ENCODE results near the gene VWC2. TPM values are rescaled to one million over a fixed set of nuclear protein-coding genes. Genes with fewer than 3 reads are reported as not detected.

VWC2 gene
- polyA plus RNA-seq, 1 donor from 2014 or later: not detected

DNA sequence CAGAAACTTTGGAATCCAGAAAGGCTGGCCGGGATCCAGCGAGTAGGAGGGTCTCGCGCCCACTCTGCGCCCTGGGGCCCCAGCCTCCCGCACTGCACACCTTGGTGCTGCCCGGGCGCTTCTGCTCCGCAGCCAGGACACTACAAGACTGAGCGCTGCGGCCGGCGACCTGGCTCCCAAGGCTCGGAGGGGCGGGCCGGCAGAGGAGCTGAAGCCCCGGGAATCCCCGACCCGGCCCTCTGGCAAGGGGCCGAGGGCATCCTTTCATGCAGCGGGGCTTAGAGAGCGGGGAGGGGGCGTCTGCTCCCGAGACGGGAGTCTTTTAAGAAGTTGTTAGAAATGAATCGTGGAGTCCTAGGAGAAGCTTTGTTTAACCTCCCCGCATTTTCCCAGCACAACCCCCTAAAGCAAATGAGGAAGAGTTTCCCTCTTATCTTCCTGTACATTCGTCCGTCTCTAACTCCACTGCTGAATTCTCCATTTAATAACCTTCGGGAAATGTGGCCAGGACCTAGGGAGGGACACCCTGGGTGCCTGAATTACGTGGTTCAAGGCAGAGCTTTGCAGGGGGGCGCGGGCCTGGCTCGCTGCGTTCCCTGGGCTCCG lies 1.1 kb downstream of the VWC2 start:
- Mint-ChIP-seq H3K9me3 (no peaks in the 10 kb centered on the region), H3K27me3 (peaks cover 46% of the 10 kb centered on the region)

DNA sequence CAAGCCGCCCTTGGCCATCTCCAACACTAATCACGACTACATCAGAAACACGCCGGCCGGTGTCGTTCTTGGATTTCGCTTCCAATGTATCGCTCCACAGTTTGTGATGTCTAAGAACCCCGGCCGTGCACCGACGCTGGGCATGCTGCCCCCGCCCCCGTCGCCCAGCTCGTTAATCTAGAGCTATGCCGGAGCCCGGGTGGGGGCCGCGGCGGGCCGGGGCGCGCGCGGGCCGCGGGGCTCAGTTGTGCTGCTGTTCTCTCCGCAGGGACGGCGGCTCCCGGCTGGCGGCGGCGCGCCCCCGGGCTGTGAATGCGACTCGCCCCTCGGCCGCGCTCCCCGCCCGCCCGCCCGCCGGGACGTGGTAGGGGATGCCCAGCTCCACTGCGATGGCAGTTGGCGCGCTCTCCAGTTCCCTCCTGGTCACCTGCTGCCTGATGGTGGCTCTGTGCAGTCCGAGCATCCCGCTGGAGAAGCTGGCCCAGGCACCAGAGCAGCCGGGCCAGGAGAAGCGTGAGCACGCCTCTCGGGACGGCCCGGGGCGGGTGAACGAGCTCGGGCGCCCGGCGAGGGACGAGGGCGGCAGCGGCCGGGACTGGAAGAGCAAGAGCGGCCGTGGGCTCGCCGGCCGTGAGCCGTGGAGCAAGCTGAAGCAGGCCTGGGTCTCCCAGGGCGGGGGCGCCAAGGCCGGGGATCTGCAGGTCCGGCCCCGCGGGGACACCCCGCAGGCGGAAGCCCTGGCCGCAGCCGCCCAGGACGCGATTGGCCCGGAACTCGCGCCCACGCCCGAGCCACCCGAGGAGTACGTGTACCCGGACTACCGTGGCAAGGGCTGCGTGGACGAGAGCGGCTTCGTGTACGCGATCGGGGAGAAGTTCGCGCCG lies 1.9 kb downstream of the VWC2 start:
- Mint-ChIP-seq H3K36me3 (no peaks in the 10 kb centered on the region), H3K4me1 (peaks cover 3 to 15% (median 11%) of the 10 kb centered on the region in 3 donors), H3K4me3 (peak overlapping the region in 1 of 4 donors; percentile 34), H3K27ac (no peak overlapping the region), H3K9me3 (no peaks in the 10 kb centered on the region), H3K27me3 (peaks cover 44% of the 10 kb centered on the region)

More for the DNA sequence above, 1.1 kb downstream of the VWC2 start:
- Mint-ChIP-seq H3K4me3 (peak overlapping the region in 1 of 4 donors; percentile 34), H3K4me1 (peaks cover 3 to 15% (median 11%) of the 10 kb centered on the region in 3 donors), H3K36me3 (no peaks in the 10 kb centered on the region), H3K27ac (no peak overlapping the region)

DNA sequence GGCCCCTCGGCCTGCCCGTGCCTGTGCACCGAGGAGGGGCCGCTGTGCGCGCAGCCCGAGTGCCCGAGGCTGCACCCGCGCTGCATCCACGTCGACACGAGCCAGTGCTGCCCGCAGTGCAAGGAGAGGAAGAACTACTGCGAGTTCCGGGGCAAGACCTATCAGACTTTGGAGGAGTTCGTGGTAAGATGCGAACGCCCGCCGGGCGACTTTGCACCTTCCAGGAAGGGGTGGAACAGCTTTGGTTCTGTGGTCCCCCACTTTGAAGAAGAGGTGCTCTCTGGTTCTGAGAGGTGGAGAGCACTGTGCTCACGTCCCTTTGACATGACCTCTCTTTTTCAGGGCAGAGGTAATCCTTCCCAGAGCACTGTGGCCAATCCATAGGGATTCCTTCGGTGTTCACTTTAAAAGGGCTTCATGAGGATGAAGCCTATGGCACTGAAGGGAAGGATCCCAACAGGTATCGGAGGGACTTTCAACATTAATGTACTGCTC lies 2.6 kb downstream of the VWC2 start:
- no peaks in the 10 kb centered on the region for H3K36me3 Mint-ChIP-seq
- peaks cover 3 to 15% (median 11%) of the 10 kb centered on the region in 3 donors for H3K4me1 Mint-ChIP-seq
- H3K9me3 Mint-ChIP-seq: no peaks in the 10 kb centered on the region
- H3K4me3 Mint-ChIP-seq: peak overlapping the region in 1 of 4 donors; percentile 5
- peaks cover 41% of the 10 kb centered on the region for H3K27me3 Mint-ChIP-seq
- no peak overlapping the region for H3K27ac Mint-ChIP-seq

DNA sequence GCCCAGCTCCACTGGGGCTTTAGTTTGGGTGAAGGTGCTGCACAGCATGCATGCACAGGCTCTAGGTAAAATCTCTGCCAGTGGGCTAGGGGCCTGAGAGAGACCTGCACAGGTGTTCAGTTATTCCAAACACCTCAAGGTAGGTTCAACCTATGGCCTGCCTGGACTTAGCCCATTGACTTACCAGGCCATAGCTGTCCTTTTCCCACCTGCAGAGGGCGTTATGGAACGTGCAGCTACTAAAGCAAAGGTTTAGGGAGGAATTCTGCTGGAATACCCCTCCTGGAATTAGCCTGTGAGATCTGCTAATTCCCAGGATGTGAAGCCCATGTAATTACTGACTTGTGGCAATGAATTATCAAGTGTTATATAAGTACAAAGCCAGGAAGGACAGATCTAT lies 3.6 kb downstream of the VWC2 start:
- no peaks in the 10 kb centered on the region for H3K9me3 Mint-ChIP-seq
- no peaks in the 10 kb centered on the region for H3K36me3 Mint-ChIP-seq
- H3K27me3 Mint-ChIP-seq: peaks cover 33% of the 10 kb centered on the region
- H3K4me1 Mint-ChIP-seq: peaks cover 3 to 9% (median 6%) of the 10 kb centered on the region in 3 donors
- H3K4me3 Mint-ChIP-seq: peak overlapping the region in 1 of 4 donors; percentile 23
- no peak overlapping the region for H3K27ac Mint-ChIP-seq

DNA sequence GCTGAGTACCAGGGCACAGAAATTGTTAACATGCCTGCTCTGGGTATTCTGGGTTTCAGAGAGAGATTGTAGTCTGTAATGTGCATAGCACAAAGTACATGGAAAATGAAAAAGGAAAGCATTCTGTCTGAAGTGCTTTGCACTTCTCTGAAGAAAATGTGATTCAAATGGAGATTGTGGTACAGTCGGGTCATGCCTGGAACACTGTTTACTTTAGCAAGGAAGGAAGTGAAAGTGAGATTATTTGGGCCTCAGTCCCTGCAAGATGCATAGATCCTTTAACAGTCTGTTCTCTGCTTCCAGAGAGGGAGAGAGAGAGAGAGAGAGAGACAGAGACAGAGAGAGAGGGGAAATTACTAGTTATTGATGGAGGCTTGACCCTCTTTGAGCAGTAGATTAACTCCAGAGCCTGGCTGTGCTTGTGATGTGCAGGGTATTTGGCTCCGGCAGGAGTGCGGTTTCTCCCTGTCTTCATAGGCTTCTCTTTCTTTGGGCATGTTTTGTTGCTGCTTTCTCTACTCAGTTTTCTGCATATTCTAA lies 5.4 kb downstream of the VWC2 start:
- peaks cover 0 to 4% (median 0%) of the 10 kb centered on the region in 3 donors for H3K4me1 Mint-ChIP-seq
- H3K9me3 Mint-ChIP-seq: no peaks in the 10 kb centered on the region
- peaks cover 22% of the 10 kb centered on the region for H3K27me3 Mint-ChIP-seq
- H3K36me3 Mint-ChIP-seq: no peaks in the 10 kb centered on the region
- no peak overlapping the region for H3K4me3 Mint-ChIP-seq
- no peak overlapping the region for H3K27ac Mint-ChIP-seq

DNA sequence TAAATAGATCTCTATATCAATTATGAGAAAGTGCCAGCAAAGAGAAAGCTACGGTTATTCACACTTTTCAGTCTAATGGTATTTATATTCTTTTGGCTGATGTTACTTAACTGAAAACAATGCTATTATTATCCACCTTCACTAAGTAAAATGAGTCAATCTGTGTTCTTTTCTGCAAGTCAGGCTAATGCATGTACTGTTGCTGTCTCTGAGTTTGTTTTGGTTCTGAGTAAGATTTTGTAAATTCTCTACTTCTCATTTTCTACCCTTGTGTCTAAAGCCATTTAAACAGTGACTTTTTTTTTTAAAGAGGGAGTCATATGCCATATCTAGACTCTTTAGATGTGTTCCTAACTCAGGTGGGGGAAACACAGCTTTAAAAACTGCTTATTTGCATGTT lies 7.5 kb downstream of the VWC2 start:
- Mint-ChIP-seq H3K9me3 (no peaks in the 10 kb centered on the region), H3K36me3 (no peaks in the 10 kb centered on the region), H3K4me1 (peaks cover 0 to 2% (median 0%) of the 10 kb centered on the region in 3 donors), H3K4me3 (no peak overlapping the region), H3K27ac (no peak overlapping the region), H3K27me3 (peaks cover 14% of the 10 kb centered on the region)

DNA sequence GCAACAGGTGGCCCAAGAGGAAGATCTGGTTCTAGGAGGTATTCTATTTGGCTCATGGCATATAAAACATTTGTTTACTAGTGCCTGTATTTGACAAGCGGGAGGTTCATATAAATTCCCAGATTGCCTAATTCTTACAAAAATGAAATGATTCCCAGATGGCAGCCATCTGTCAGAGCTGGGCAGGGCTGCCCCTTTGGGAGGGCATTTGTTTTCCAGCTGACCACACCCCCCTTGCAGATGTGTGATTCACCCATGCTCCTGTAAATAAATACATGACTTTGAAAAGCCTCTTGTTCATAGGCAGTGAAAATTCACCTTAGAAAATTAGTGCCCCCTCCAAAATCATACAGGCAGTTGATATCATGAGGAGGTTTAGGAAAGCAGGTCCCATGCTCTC lies 8.6 kb downstream of the VWC2 start:
- no peak overlapping the region for H3K27ac Mint-ChIP-seq
- H3K4me3 Mint-ChIP-seq: no peak overlapping the region
- peaks cover 0 to 6% (median 1%) of the 10 kb centered on the region in 3 donors for H3K9me3 Mint-ChIP-seq
- peaks cover 0 to 2% (median 0%) of the 10 kb centered on the region in 3 donors for H3K4me1 Mint-ChIP-seq
- no peaks in the 10 kb centered on the region for H3K36me3 Mint-ChIP-seq
- peaks cover 10% of the 10 kb centered on the region for H3K27me3 Mint-ChIP-seq

DNA sequence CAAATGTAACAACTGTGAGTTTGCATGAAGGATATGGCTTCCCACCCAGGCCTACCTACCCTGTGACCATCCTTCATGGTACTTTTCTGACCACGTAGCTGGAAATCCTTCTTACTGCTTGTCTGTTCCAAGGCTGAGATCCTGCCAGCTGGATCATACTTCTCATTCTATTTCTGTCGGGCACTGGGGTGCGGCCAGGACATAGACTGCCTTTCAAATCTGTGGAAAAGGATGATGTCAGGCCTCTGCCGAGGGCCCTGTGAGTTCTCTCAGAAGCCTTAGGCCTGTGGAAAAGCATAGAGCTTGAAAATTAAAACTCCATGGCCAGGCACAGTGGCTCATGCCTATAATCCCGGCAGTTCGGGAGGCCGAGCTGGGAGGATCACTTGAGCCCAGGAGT lies 10.0 kb downstream of the VWC2 start:
- Mint-ChIP-seq H3K4me3 (no peak overlapping the region), H3K27ac (no peak overlapping the region), H3K27me3 (peaks cover 5% of the 10 kb centered on the region), H3K9me3 (peaks cover 0 to 7% (median 1%) of the 10 kb centered on the region in 3 donors), H3K36me3 (no peaks in the 10 kb centered on the region), H3K4me1 (peaks cover 0 to 2% (median 0%) of the 10 kb centered on the region in 3 donors)

DNA sequence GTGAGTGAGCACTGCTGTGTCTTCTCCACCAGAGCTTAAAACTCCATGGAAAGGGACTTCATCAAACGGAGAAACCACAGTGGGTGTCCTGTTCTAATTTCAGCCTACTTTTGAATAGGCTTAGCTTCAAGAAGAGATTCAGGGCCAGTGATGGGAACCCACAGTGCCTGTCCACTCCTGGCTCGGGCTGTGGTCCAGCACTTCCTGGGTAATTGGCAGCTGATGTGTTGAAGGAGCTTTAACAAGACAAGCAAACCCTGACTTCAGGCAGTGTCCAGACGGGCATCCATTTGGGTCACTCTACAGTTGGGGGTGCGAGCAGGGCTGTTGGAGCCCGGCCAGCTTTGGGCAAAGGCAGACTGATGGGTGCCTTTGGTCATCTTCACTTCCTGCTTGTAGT lies 14.5 kb downstream of the VWC2 start:
- Mint-ChIP-seq H3K9me3 (peaks cover 0 to 7% (median 1%) of the 10 kb centered on the region in 3 donors), H3K36me3 (no peaks in the 10 kb centered on the region), H3K27me3 (no peaks in the 10 kb centered on the region), H3K4me3 (no peak overlapping the region), H3K27ac (no peak overlapping the region), H3K4me1 (no peaks in the 10 kb centered on the region)

DNA sequence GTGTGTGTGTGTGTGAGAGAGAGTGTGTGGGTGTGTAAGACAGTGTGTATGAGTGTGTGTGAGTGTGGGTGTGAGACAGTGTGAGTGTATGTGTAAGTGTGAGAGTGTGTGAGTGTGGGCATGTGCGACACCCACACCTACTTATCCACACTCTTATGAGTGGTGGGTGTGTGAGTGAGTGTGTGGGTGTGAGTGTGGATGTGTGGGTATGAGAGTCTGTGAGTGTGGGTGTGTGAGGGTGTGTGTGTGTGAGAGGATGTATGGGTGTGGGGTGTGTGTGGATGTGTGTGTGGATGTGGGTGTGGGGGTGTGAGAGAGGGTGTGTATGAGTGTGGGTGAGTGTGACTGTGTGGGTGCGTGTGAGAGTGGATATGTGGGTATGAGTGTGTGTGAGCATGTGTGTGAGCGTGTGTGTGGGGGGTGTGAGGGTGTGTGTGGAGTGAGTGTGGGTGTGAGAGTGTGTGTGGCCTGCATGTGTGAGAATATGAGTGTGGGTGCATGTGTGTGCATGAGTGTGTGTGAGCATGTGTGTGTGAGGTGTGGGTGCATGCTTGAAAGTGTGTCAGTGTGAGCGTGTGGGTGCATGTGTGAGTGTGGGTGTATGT lies 15.1 kb downstream of the VWC2 start:
- H3K36me3 Mint-ChIP-seq: no peaks in the 10 kb centered on the region
- no peak overlapping the region for H3K27ac Mint-ChIP-seq
- H3K4me1 Mint-ChIP-seq: no peaks in the 10 kb centered on the region
- H3K9me3 Mint-ChIP-seq: peaks cover 0 to 7% (median 1%) of the 10 kb centered on the region in 3 donors
- no peak overlapping the region for H3K4me3 Mint-ChIP-seq
- no peaks in the 10 kb centered on the region for H3K27me3 Mint-ChIP-seq

DNA sequence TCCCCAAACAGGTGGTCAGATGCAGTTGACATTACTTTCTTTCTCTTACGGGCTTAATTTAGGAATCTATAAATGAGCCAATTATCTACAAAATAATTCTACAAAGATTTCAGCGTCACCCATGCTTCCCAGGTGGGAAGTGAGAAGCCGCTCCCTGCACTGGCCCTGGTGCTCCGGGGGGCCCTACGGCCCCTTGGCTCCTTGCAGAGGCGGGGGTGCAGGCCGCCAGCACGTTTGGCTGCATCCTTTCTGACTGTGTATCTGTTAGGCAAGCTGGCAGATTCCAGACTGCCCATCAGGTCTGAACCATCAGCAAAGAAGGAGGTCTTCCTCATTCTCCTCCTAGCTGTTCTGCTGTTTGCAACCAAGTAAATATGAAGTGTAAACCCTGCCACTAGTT lies 16.3 kb downstream of the VWC2 start:
- H3K4me1 Mint-ChIP-seq: no peaks in the 10 kb centered on the region
- no peaks in the 10 kb centered on the region for H3K27me3 Mint-ChIP-seq
- no peak overlapping the region for H3K4me3 Mint-ChIP-seq
- H3K9me3 Mint-ChIP-seq: peaks cover 0 to 7% (median 1%) of the 10 kb centered on the region in 3 donors
- H3K27ac Mint-ChIP-seq: no peak overlapping the region
- H3K36me3 Mint-ChIP-seq: no peaks in the 10 kb centered on the region

DNA sequence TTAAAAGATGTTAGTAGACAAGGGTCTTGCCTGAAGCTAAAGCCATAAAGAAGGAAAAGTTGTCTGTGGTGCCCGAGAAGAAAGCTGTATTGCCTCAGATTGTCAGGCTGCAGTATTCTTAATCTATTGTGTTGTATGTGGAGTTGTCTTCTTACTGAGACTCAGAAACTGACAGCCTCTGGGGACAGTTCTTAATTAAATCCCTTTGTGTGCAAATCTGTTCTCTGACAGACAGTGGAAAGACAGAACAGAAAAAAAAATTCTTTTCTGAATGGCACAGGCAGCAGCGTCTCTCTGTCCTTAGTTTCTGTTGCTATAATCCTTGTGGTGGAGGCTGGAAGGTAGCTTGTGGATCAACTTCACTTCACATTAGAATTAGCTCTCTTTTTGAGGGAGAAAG lies 16.8 kb downstream of the VWC2 start:
- Mint-ChIP-seq H3K4me1 (no peaks in the 10 kb centered on the region), H3K9me3 (peaks cover 0 to 7% (median 1%) of the 10 kb centered on the region in 3 donors), H3K36me3 (no peaks in the 10 kb centered on the region), H3K27ac (no peak overlapping the region), H3K4me3 (no peak overlapping the region), H3K27me3 (no peaks in the 10 kb centered on the region)

DNA sequence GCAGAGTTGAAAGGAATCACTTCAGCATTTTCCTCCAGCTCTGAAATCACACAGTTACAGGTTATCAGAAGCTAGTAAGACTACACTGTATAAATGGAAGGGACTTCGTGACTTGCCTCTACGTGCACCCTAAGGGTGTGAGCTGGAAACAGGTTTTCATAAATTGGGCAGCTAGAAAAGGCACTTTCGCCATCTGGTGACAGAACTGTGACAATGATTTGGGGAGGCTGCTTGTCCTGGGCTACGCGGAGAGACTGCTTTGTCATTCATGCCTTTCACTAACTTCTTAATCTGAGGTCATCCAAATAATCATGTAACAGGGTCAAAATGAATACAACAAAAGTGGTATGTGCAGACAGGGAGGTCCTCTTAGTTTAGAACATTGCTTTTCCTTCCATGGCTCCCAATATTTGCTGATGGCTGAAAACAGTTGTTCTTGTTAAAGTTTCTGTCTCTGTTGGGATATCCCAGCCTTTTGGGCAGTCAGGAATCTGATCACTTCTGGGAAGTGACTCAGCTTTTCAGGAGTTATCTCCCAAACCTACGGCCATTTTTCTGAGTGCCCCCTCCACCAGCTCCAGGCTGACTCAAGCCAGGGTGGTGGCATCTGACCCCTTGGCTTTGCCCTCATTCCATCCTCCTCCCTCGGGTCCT lies 17.8 kb downstream of the VWC2 start:
- H3K4me1 Mint-ChIP-seq: no peaks in the 10 kb centered on the region
- H3K9me3 Mint-ChIP-seq: peaks cover 0 to 7% (median 0%) of the 10 kb centered on the region in 3 donors
- no peak overlapping the region for H3K27ac Mint-ChIP-seq
- H3K27me3 Mint-ChIP-seq: no peaks in the 10 kb centered on the region
- no peaks in the 10 kb centered on the region for H3K36me3 Mint-ChIP-seq
- no peak overlapping the region for H3K4me3 Mint-ChIP-seq

DNA sequence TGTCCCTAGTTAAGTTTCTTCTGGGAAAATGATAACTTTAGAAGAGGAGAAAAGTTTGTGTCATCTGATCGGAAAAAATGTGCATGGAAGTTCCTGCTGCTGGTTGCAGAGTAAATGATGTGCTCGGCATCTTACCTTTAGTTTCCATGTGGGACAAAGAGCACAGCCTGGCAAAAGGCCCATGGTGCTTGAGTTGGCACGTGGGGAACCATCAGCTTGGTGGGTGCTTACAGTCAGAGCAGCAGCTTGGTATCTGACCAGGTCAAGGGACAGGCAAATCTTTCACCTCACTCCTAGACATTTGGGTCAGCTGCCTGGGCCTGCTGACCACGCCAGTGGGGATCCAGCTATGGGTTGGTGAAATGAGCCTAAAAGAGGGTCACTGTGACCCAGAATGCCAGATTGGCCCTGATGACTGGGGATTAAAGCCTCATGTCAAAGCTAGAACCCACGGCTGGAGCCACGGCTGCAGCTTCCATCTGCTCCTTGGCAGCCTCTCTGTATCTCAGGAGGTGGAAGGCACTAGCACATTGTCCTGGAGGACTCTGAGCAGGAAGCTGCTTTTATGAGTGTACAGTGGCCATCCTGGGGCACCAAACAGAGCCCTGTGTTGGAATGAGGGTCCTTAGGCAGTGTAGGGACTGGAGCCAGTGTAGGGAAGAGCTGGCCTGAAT lies 24.7 kb downstream of the VWC2 start:
- Mint-ChIP-seq H3K4me1 (no peaks in the 10 kb centered on the region), H3K27me3 (peaks cover 3% of the 10 kb centered on the region), H3K27ac (no peak overlapping the region), H3K36me3 (no peaks in the 10 kb centered on the region), H3K9me3 (peaks cover 0 to 3% (median 0%) of the 10 kb centered on the region in 3 donors), H3K4me3 (no peak overlapping the region)

Measured in IgD-negative memory B cell (primary cell).